GM21786 (cell line): Measurements from ENCODE around the gene MIX23.

ENCODE experiments used
- ATAC-seq: cut with Tn5 transposase; IDR thresholded peaks from one replicate; pipeline ENCODE4 v1.9.1; 2021; ENCODE audit not compliant: unreplicated experiment

The MIX23 gene

DNA sequence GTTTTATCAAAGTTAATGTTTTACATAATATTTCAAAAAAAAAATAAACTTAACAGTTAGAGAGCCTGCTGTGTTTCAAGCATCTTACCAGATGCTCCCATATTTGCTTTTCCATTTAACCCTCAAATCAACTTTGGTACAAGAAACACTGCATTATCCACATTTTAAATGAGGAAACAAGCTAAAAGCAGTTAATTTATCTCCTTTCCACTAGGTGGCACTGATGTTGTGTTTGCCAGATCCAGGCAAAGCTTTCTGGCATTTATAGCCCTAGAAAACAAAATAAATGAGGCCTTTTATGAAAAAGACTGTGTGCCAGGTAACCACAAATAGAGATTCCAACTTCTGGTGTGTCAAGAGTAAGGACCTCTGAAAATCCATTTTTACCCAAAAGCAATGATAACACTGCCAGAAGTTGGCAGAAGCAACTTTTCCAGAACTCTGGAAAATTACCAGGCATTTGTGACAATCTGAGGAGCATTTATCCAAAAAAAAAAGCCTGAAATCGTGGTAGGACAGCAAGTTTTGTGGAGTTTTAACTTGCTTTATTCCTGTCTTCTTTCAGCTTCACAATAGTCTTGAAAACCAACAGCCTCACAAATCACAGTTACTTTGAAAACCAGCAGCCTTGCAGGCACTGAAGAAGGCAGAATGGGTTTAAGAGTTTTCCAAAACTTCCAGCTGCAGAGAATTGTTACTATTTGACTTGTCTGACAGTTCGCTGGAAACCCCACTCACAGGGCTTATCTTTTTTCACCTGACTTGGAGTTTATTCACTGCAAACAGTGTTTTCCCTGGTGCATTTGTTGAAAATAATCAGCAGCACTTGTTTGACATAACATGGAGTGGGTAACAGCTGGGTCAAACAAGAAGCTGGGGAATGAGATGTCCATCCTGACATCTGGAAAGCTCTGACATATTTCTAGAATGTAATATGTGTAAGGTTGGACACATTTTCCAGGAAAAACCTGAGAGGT lies 10.1 kb upstream of the MIX23 start:
- ATAC-seq, result no peak

DNA sequence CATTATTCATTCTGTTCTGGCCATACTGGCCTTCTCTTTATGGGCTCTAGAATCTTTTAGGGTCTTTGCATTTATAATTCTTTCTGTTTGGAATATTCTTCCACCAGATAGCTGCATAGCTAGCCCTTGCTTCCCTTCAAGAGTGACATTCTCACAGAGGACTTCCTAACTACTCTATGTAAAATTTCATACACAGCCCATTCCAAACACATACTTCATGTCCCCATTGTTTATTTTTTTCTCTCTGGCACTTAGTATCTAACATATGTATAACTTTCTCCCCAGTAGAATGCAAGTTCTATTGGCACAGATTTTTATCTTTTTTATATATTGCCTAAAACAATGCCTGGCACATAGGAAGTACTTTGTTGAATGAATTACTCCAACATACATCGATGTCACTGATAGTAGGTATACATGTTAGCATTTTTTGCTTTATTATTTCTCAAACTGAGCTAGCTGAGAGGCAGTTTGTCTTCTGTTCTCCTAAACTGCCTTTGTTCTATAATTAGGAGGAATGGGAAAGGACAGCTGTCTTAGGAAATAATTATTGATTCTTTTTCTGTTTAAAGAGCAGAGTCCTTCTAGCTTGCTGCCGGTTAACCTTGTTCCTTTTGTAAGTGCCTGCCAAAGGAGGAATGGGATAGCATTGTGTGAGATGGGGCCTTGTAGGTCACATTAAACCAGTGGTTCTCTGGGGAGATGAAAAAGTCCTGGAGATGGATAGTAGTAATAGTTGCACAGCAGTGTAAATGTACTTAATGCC lies 8.8 kb upstream of the MIX23 start:
- ATAC-seq, result no peak

DNA sequence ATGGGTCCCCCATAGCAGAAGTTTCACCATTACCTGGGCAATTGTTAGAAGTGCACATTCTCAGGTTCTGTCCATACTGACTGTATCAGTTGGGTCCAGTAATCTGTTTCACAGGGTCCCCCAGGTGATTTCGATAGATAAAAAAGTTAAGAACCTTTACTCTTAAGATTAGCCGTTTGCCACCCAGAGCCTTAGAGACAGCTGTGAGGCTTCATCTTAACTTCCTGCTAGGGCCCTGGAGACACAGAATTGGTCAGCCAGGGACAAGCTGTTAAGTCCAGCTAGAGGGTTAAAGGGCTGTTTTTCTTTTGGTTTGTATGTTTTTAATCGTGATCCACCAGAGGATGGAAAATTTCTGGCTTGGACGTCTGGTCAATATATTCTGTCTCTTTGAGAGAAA lies 7.6 kb upstream of the MIX23 start:
- ATAC-seq, result no peak

DNA sequence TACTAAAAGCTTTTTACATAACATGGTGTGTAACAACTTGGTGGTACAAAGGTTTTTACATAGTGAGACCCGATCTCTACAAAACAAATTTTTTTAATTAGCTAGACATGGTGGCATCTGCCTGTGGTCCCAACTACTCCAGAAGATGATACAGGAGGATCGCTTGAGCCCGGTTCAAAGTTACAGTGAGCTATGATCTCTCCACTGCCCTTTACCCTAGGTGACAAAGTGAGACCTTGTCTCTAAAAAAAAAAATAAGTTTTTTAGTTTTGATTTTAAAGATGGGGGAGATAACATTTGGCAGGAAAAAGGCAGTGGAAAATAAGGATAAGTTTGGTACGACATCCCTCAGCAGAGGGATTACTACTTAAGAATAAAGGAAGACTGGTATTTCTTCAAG lies 6.9 kb upstream of the MIX23 start:
- no peak for ATAC-seq

DNA sequence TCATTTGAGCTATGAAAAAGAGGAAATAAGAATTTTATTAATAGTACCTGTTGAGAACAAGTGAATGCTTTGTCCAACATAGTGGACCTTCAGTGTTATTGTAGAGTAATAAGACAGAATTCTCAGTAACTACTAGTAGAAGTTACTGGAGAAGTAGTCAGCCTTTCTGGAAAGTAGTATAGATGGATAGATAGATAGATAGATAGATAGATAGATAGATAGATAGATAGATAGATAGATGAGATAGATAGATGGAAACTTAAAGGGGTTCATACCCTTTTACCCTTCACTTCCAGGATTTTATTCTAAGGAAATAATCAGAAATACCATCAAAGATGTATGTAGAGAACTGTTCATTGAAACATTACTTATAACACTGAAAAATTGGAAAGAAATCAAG lies 6.2 kb upstream of the MIX23 start:
- no peak for ATAC-seq

DNA sequence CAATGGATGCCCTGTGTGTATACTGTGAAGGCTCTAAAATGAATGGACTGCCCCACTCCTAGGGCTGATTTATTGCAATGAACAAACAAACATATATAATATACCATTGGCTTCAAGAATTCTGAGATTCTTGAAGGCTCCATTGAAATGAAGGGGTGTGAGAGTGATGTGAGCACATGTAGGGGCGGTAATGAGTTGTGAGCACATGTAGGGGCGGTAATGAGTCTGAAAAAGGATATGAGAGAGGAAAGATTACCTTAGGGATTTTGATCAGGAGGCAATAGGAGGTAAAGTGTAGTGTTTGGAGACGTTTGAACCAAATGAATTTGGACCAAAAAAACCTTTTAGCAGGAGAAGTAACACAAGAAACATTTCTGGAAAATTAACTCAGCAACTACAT lies 4.7 kb upstream of the MIX23 start:
- ATAC-seq, result no peak

DNA sequence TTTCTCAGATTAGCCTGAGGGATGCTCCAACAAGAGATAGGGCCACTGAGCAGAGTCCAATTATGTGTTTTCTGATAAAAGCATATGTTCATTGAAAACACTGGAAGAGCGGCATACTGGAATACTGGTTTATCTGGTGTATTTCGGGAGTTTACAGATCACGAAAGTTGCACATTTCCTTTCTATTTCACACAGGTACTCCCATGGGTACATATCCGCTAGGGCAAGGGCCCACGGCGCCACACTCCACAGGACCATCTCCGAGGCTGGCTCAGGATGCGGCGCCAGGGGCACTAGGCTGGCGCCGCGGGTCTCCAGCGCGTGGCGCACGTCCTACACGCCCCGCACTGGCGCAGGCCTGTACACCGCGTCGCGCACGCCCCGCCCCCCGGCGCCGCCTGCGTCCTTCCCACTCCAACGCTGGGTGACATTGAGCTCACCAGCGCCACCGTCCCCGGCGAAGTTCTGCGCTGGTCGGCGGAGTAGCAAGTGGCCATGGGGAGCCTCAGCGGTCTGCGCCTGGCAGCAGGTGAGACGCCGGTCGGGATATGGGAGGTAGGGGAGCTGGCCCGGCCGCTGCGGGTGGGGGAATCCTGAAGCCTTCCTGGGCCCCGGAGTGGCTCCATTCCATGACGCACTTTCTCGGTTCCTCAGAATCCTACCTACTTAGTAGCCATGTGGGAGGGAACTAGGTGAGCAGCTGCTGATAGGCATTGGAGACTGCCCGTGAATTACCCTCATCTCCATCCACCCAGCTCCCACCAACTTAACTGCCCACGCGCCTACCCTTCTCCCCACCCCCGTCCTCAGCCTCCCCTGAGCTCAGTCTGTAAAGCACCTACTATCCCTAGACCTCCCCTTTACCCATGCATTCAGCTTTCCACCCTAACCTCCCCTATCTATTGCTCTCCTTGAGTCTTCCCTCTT lies 1.0 kb upstream of the MIX23 start, which contains the start of gene FAM162A:
FAM162A (plus strand) TSS at position 412 of the 927 bp plus-strand sequence; CDS start at position 496, 84 bp downstream.
- peak; percentile 91 for ATAC-seq

DNA sequence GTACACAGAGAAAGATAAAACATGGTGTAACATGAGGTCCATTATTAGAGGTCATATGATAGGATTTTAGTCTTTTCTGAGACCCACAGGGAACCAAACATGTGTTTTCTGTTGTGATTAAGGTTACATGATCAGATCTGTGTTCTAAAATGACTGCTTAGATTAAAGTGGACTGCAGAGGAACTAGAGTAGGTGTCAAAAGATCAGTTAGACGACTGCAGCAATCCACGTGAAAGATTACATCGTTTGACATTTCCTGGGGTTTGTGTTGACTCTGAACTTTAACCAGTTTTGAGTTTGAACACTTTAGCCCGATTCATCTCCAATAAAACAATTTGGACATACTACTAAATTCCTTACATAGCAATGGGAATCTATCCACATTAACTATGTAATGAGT lies 5.1 kb downstream of the MIX23 start:
- ATAC-seq, result no peak

DNA sequence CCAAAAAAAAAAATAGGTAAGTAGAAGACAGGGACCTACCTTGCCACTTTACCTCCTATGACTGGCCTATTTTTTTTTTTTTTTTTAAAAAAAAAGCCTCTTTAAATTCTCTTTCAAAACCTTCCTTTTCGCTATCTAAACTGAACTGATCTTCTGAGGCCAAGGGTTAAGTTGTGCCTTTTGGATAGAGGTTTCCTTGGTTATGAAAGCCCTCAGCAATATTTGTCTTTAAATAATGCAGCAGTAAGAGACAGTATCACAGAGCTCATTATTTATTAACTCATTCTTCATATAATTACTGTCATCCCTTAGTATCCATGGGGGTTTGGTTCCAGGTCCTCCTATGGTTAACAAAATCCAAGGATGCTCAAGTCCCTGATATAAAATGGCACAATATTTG lies 9.0 kb downstream of the MIX23 start:
- no peak for ATAC-seq

DNA sequence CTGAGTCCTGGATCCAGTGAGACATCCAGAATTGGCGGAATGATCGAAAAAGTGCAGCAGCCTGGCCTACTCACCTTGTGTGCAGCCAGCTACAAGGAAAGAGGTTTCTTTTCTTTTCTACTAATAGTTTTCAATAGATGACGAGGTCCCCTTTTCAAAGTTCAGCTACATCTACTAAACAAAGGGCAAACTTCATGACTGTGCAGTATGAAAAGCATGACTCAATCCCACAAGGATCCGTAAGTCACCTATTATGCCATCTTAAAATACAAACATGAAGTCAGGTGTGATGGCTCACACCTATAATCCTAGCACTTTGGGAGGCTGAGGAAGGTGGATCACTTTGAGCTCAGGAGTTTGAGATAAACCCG lies 16.7 kb downstream of the MIX23 start:
- ATAC-seq, result no peak

DNA sequence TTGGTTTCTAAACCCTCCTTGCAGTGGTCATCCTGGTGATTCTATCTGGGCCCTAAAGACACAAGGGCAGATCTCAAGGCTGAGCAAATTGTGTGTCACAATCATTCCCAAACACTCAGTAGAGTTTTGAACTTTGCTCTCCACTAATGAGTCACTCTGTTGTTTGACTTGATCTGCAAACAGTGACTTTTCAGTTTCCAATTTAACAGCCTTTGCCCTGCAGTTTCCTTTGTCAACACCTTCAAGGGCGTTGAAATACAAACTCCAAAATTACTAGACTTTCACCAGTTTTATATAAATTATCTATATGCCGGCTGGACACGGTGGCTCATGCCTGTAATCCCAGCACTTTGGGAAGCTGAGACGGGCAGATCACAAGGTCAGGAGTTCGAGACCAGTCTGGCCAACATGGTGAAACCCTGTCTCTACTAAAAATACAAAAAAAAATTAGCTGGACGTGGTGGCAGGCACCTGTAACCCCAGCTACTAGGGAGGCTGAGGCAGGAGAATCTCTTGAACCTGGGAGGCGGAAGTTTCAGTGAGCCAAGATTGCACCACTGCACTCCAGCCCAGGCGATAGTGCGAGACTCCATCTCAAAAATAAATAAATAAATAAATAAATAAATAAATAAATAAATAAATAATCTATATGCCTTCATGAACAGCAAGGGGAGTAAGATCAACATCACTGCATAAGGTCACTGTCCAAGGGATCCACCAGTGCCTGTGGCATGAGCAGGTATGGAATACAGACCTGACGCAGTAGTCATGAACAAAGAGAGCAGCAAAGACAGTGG lies 17.3 kb downstream of the MIX23 start:
- peak; percentile 77 for ATAC-seq

DNA sequence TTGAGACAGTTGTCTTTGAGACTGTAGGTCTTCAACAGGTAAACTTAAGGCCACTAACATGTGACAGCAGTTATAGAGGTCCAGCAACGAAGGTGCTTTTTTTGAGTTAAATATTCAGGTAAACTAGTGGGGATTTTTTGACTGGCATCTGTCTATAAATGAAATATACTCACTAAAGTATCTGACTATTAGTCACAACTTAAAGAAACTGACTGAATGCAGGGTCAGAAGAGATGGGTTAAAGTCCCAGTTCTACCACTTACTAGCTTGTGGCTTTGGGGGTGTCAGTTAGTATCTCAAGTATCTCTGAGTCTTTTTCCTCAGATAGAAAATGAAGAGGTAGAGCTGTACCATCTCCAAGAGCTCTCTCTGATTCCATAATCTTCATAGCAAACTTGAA lies 18.0 kb downstream of the MIX23 start:
- peak; percentile 32 for ATAC-seq

DNA sequence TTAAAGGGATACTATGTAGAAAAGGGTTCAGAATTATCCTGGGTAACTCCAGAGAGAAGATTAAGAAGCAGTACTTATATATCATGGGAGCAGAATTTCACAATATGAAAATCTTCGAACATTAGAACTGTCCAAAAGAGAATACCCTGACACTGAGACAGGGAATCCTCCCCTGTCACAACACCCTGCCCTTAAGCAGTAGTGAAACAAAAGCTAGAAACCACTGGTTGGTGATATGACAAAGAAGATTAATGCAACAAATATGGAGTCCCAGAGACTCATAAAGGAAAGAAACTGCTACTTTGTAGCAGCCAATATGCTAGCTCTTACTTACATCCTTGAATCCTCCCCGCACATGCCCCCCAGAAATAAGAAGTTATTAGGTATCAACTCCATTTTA lies 18.5 kb downstream of the MIX23 start:
- ATAC-seq, result no peak

DNA sequence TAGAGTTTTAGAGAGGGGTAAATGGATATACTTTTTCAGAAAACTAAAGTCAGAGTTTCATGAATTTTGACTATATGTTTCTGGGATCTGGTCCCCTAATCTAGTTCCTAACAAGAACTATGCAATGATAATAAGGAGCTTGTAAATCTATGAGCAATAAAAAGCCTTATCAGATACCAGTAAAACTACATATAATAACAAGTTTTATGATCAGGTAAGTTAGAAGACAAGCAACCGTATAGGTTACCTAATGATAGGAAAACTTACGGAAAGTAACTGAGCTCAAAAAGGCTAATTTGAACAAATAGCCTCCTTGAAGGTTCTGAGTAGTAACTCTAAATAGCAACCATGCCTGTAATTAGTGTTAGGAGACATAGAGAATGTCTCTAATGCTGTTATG lies 21.0 kb downstream of the MIX23 start:
- ATAC-seq, result no peak

DNA sequence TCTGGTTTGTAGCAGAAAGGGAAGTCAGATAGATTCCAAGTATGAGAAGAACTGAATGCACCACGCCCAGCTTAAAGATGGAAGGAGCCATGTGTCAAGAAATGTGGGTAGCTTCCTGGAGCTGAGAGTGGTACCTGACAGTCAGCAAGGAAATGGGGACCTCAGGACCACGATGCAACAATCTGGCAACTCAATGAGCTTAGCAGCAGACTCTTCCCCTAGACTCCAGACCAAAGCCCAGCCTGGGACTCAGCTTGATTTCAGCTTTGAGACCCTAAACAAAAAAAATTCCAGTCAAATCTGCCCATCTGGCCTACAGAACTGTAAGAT lies 24.4 kb downstream of the MIX23 start:
- no peak for ATAC-seq

DNA sequence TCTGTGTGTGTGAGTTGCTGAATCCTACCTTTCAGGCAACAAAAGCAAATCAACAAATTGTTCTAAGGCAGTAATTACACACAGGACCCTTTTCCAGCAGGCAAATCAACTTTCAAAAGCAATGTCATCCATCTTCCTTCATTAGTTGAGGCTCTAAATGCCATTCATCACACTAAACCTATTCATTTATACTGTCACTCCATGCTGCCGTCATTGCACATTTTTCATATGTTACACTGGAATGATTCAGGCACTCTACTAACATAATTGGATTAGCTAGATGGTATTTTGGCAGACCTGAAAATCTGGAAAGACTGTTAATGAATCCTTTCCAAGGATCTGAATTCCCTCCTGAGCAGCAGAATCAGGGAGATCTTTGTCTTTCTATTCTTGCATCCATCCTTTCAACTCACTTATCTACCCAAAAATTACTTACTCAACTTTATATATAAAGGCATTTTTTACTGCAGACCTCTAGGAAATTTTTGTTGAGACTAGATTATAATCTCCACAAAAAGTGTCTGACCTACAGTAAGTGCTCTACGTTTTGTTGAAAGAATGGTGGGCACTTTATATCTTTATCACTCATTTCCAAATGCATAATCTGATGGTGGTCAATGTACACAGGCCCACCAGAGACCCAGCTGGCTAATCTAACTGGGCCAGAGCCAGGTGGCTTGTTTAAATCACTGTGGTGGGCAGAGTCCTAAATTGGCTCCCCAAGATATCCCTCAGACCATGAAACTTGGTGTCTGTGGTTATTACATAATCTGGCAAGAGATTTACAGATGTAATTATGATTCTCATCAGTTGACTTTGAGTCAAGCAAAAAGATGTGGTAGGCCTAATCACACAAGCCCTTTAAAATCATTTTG lies 25.0 kb downstream of the MIX23 start:
- no peak for ATAC-seq

DNA sequence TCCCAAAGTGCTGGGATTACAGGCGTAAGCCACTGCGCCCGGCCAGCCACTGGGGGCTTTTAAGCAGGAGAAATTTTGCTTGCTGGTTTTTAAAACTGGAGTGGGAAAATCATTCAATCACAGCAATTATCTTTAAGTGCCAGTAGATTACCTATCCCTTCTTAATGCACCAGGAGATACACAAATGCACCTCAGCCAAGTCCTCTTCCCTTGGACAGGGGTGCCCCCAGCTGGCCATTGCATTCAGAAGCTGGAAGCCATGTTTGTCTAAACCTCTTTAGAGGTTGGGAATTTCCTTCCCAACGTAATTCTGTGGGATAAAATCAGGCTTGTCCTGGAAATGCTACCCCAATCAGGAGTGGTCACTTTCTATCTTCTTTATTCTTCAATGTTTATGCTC lies 26.6 kb downstream of the MIX23 start:
- ATAC-seq, result no peak

DNA sequence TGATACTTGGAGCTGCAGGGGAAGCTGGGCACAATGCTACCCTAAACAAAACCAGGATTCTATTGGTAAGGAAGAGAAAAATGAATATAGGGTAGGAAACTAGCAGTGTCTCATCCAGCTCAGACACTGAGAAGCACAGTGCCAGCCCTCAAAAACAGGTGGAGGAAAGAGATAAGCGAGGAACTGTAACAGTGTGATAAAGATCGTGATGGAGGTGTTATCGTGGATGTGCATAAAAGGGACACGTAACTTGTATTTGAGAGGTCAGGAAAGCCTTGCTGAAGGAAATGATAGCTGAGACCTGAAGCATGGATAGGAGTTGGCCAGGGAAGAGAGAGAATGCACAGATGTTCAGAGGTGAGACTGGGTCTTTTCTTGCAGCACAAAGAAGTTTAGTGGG lies 27.4 kb downstream of the MIX23 start:
- no peak for ATAC-seq

DNA sequence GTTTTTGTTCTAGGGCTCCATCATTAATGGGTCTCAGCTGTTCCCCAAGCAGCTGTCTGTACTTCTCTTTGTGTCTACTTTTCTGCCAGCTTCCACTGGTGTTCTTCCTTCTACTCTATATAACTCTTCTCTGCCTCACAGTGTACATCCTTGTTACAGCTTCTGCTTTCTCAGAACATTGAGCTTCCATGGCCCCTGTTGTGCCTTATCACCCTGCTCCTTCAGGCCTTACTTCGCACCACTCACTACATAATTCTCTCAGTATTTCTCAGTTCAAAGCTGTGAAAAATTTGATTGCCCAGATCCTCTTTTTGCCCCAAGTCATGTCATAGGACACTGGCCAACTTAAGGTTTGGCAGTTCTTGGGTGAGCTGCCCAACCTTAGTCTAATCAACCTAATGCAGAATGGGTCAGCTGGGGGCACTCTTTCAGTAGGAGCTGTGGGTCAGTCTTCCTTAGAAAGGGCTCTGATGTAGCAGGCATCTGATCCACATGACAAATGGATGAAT lies 29.1 kb downstream of the MIX23 start:
- ATAC-seq, result no peak
